ENCODE data around the gene RAB42. TPM values are rescaled to one million over a fixed set of nuclear protein-coding genes. Genes with fewer than 3 reads are reported as not detected.

The RAB42 gene
- total and polyA plus RNA-seq, 10 of the 15 experiments (the other 5 are each of a cell fraction or from before 2014, with no cell fraction given): 0.16 to 4.5 (median 0.49) TPM

DNA sequence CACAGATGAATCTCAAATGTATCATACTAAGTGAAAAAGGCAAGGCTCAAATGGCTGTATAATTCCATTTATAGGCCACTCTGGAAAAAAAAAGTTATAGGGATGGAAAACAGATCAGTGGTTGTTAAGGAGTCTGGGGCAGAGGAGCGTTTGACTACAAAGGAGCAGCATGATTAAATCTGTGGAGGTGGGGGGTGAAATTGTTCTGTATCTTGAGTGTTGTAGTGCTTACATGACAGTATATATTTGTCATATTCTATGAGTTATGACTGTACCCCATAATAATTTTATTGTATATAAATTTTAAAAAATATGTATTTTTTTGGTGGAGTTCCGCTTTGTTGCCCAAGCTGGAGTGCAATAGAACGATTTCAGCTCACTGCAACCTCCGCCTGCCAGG is 40.5 kb downstream of the RAB42 start (continued):
- TF ChIP-seq, protein P1, sequence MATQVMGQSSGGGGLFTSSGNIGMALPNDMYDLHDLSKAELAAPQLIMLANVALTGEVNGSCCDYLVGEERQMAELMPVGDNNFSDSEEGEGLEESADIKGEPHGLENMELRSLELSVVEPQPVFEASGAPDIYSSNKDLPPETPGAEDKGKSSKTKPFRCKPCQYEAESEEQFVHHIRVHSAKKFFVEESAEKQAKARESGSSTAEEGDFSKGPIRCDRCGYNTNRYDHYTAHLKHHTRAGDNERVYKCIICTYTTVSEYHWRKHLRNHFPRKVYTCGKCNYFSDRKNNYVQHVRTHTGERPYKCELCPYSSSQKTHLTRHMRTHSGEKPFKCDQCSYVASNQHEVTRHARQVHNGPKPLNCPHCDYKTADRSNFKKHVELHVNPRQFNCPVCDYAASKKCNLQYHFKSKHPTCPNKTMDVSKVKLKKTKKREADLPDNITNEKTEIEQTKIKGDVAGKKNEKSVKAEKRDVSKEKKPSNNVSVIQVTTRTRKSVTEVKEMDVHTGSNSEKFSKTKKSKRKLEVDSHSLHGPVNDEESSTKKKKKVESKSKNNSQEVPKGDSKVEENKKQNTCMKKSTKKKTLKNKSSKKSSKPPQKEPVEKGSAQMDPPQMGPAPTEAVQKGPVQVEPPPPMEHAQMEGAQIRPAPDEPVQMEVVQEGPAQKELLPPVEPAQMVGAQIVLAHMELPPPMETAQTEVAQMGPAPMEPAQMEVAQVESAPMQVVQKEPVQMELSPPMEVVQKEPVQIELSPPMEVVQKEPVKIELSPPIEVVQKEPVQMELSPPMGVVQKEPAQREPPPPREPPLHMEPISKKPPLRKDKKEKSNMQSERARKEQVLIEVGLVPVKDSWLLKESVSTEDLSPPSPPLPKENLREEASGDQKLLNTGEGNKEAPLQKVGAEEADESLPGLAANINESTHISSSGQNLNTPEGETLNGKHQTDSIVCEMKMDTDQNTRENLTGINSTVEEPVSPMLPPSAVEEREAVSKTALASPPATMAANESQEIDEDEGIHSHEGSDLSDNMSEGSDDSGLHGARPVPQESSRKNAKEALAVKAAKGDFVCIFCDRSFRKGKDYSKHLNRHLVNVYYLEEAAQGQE (IDR thresholded peaks at IDR 0.05; ENCODE audit: low read depth, low read length): no peak
- TF ChIP-seq ZZZ3 (IDR thresholded peaks at IDR 0.05; ENCODE audit: control insufficient read depth, insufficient read length, low read depth) (no peak), SMC3 (IDR thresholded peaks at IDR 0.05; ENCODE audit: borderline replicate concordance, low read length) (no peak), TBL1XR1 (IDR thresholded peaks at IDR 0.05; ENCODE audit: low read depth, low read length) (no peak), EP300 (IDR thresholded peaks at IDR 0.05; ENCODE audit: borderline replicate concordance in 1 of 2, control insufficient read depth in 1 of 2, low read depth in 2 of 2, low read length in 2 of 2) (no peak), ZSCAN29 (IDR thresholded peaks at IDR 0.05) (no peak), ZNF217 (IDR thresholded peaks at IDR 0.05) (no peak), GABPA (IDR thresholded peaks at IDR 0.05; ENCODE audit: low read depth) (no peak)
- TF ChIP-seq, protein P2, sequence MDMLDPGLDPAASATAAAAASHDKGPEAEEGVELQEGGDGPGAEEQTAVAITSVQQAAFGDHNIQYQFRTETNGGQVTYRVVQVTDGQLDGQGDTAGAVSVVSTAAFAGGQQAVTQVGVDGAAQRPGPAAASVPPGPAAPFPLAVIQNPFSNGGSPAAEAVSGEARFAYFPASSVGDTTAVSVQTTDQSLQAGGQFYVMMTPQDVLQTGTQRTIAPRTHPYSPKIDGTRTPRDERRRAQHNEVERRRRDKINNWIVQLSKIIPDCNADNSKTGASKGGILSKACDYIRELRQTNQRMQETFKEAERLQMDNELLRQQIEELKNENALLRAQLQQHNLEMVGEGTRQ (IDR thresholded peaks at IDR 0.05; ENCODE audit: borderline replicate concordance, low read depth, low read length): no peak

Measured in GM12878 (cell line).